ENCODE data around the gene SP1. TPM values are rescaled to one million over a fixed set of nuclear protein-coding genes. Genes with fewer than 3 reads are reported as not detected.

The SP1 gene
- total RNA-seq, 6 experiments from 2014 or later, result 38.2 to 51.8 (median 43.5) TPM

GRCh38 chr12:53465679-53466078 lies 85.7 kb downstream of the SP1 start:
- H3K4me3 Mint-ChIP-seq, result no peak overlapping the region
- DNase-seq, result no peak
- peaks cover 40% of the 10 kb centered on the region for H3K4me1 Mint-ChIP-seq (ENCODE audit: low read depth)
- peak; percentile 29; the same call in 1 of the 2 replicates for TF ChIP-seq CTCF (IDR thresholded peaks at IDR 0.05)
- H3K27ac Mint-ChIP-seq, result peak overlapping the region; percentile 69
- H3K36me3 Mint-ChIP-seq (ENCODE audit: low read depth), result peaks cover 63% of the 10 kb centered on the region
- peaks cover 9% of the 10 kb centered on the region for H3K27me3 Mint-ChIP-seq (ENCODE audit: insufficient read depth)
- H3K9me3 Mint-ChIP-seq, result no peaks in the 10 kb centered on the region

Other genes with a start within 250 kb of the SP1 start
- gene ZNF740, start 199.5 kb upstream of the SP1 start, total RNA-seq (2021; fragmentation: NEBNext Ultra II Directional; extraction: Animal tissue kit (Norgen Biotek cat#: 25700)), result 10 to 100 TPM; 17.3 to 25.7 (median 19.3) TPM
- 10 to 100 TPM; 13.9 to 17.1 (median 16.0) TPM for gene CSAD, start 199.3 kb upstream of the SP1 start, total RNA-seq (2021; fragmentation: NEBNext Ultra II Directional; extraction: Animal tissue kit (Norgen Biotek cat#: 25700))
- 1 to 10 TPM in 3 of 6 experiments, under 1 TPM in 3; 0.35 to 1.5 (median 0.93) TPM for gene ITGB7, start 172.9 kb upstream of the SP1 start, total RNA-seq (2021; fragmentation: NEBNext Ultra II Directional; extraction: Animal tissue kit (Norgen Biotek cat#: 25700))
- 10 to 100 TPM; 47.2 to 80.5 (median 71.0) TPM for gene RARG, start 148.0 kb upstream of the SP1 start, total RNA-seq (2021; fragmentation: NEBNext Ultra II Directional; extraction: Animal tissue kit (Norgen Biotek cat#: 25700))
- 10 to 100 TPM in 5 of 6 experiments, 1 to 10 TPM in 1; 7.0 to 16.1 (median 14.1) TPM for gene ESPL1, start 111.9 kb upstream of the SP1 start, total RNA-seq (2021; fragmentation: NEBNext Ultra II Directional; extraction: Animal tissue kit (Norgen Biotek cat#: 25700))
- 100 to 1,000 TPM; 502 to 568 (median 534) TPM for gene PFDN5, start 84.6 kb upstream of the SP1 start, total RNA-seq (2021; fragmentation: NEBNext Ultra II Directional; extraction: Animal tissue kit (Norgen Biotek cat#: 25700))
- 10 to 100 TPM; 59.8 to 76.0 (median 68.3) TPM for gene MYG1, start 80.5 kb upstream of the SP1 start, total RNA-seq (2021; fragmentation: NEBNext Ultra II Directional; extraction: Animal tissue kit (Norgen Biotek cat#: 25700))
- 10 to 100 TPM; 44.0 to 63.5 (median 54.0) TPM for gene AAAS, start 58.6 kb upstream of the SP1 start, total RNA-seq (2021; fragmentation: NEBNext Ultra II Directional; extraction: Animal tissue kit (Norgen Biotek cat#: 25700))
- gene SP7, start 43.8 kb upstream of the SP1 start, total RNA-seq (2021; fragmentation: NEBNext Ultra II Directional; extraction: Animal tissue kit (Norgen Biotek cat#: 25700)), result not detected
- gene AMHR2, start 43.7 kb downstream of the SP1 start, total RNA-seq (2021; fragmentation: NEBNext Ultra II Directional; extraction: Animal tissue kit (Norgen Biotek cat#: 25700)), result not detected
- gene PRR13, start 61.6 kb downstream of the SP1 start, total RNA-seq (2021; fragmentation: NEBNext Ultra II Directional; extraction: Animal tissue kit (Norgen Biotek cat#: 25700)), result 100 to 1,000 TPM; 122 to 188 (median 165) TPM
- gene PCBP2, start 71.9 kb downstream of the SP1 start, total RNA-seq (2021; fragmentation: NEBNext Ultra II Directional; extraction: Animal tissue kit (Norgen Biotek cat#: 25700)), result 100 to 1,000 TPM; 763 to 969 (median 874) TPM
- 10 to 100 TPM; 21.2 to 26.5 (median 23.5) TPM for gene MAP3K12, start 119.3 kb downstream of the SP1 start, total RNA-seq (2021; fragmentation: NEBNext Ultra II Directional; extraction: Animal tissue kit (Norgen Biotek cat#: 25700))
- 10 to 100 TPM; 35.1 to 41.7 (median 37.1) TPM for gene TARBP2, start 121.1 kb downstream of the SP1 start, total RNA-seq (2021; fragmentation: NEBNext Ultra II Directional; extraction: Animal tissue kit (Norgen Biotek cat#: 25700))
- gene NPFF, start 127.3 kb downstream of the SP1 start, total RNA-seq (2021; fragmentation: NEBNext Ultra II Directional; extraction: Animal tissue kit (Norgen Biotek cat#: 25700)), result not detected
- 10 to 100 TPM; 23.6 to 32.1 (median 29.8) TPM for gene ATF7, start 246.2 kb downstream of the SP1 start, total RNA-seq (2021; fragmentation: NEBNext Ultra II Directional; extraction: Animal tissue kit (Norgen Biotek cat#: 25700))

All from HFFc6 (cell line).